Heart right ventricle (tissue), 16 donors: ENCODE measurements around the gene NUDT1. TPM values are rescaled to one million over a fixed set of nuclear protein-coding genes. Genes with fewer than 3 reads are reported as not detected.

Experiments used
- ATAC-seq, 8 donors: fragments of 200-7000 bp; cut with Tn5 transposase; one replicate each; pipeline ENCODE4 v1.9.1; 2020; ENCODE audit warnings: mild to moderate bottlenecking in 8 of 8, moderate library complexity in 8 of 8, moderate number of reproducible peaks in 1 of 8
- DNase-seq, 2 donors: peaks; one replicate each; pipeline ENCODE4 v3.0.0-alpha.2; 2020
- H3K27ac ChIP-seq, 10 donors: fragments of 200-600 bp; sonication (generic) in 2 of 10; one replicate each; pipeline versions ENCODE4 v1.5.0 to v1.8.0; 2020 to 2022; ENCODE audit warnings: mild to moderate bottlenecking in 3 of 10
- H3K27me3 ChIP-seq, 7 donors: fragments of 200-600 bp; one replicate each; pipeline ENCODE4 v1.8.0; 2021 to 2022; ENCODE audit warnings: mild to moderate bottlenecking in 2 of 7
- H3K36me3 ChIP-seq, 9 donors: fragments of 200-600 bp; sonication (generic) in 1 of 9; one replicate each; pipeline versions ENCODE4 v1.5.0 to v1.8.0; 2020 to 2022; ENCODE audit warnings: mild to moderate bottlenecking in 2 of 9
- H3K4me1 ChIP-seq, 9 donors: fragments of 200-600 bp; sonication (generic) in 1 of 9; one replicate each; pipeline versions ENCODE4 v1.5.0 to v1.8.0; 2020 to 2022; ENCODE audit warnings: mild to moderate bottlenecking in 4 of 9
- H3K4me3 ChIP-seq, 10 donors: fragments of 200-600 bp; sonication (generic) in 2 of 10; one replicate each; pipeline versions ENCODE4 v1.5.0 to v1.8.0; 2020 to 2022; ENCODE audit warnings: mild to moderate bottlenecking in 7 of 10, moderate library complexity in 2 of 10
- H3K9me3 ChIP-seq, 11 donors: fragments of 200-600 bp in 10 of 11; sonication (generic) in 2 of 11; one replicate each; pipeline versions ENCODE4 v1.5.0 to v1.8.0; 2013 to 2022; ENCODE audit warnings: mild to moderate bottlenecking in 2 of 11, control low read depth in 1 of 11, moderate library complexity in 1 of 11
- WGBS, 2 donors: extraction: QIAGEN DNeasy Blood & Tissue Kit; methylation state at CpG; one replicate each; pipeline ENCODE4 v1.1.7; 2013; ENCODE audit warnings: inconsistent platforms in 1 of 2; 5-methylcytosine and 5-hydroxymethylcytosine counted together
- intact Hi-C, 10 donors: fragments of 100-400 bp; cut with DNase I; formaldehyde crosslinking; loops; one replicate each; pipeline versions ENCODE4 v1.11.1 to v1.14.2; 2022
- polyA plus RNA-seq, 2 donors: library from polyadenylated mRNA; stranded (reverse); fragments of 200-250 nt; gene quantifications; one replicate each; pipeline ENCODE4 v1.2.3, GENCODE V29; 2013
- total RNA-seq, 10 donors: library from RNA; stranded (reverse); fragmentation: NEBNext Ultra II Directional in 3 of 10; extraction: Animal tissue kit (Norgen Biotek cat#: 25700) in 3 of 10; gene quantifications; one replicate each; pipeline versions ENCODE4 v1.2.1 to v1.2.4, GENCODE V29; 2021 to 2023
- TF ChIP-seq, protein P1 (sequence below), 9 donors: fragments of 200-600 bp; sonication (generic) in 2 of 9; IDR thresholded peaks; one replicate each; pipeline versions ENCODE4 v1.5.0 to v1.8.0; 2021 to 2022; ENCODE audit warnings: antibody characterized with exemption in 9 of 9, mild to moderate bottlenecking in 5 of 9, moderate library complexity in 1 of 9
- donor health status: Arrhythmogenic right ventricular cardiomyopathy.
- donor health status: ischemic (EF 13 %, LVEDD 7.1; RV severe dilation, severe dysfunction).
- donor health status: healthy with polysubstance abuse.
- donor health status: DM: no; HTN: yes; CAD: no.
- donor health status: DM: no; HTN: no; CAD: no.
- donor health status: ischemic (EF 25% LVEDD 6.9; RV normal size, moderate dysfunction).
- donor health status: ischemic (EF 25% LVEDD 5.7; RV mildly dilated, moderate dysfunction).
- donor health status: healthy.
- donor health status: DM: yes; HTN: yes; CAD: no.
- donor health status: Ischemic cardiomyopathy.
- donor health status: ischemic (EF 35%, LVEDD 5.7; RV mildly dilated, moderate dysfunction).
- donor health status: nonischemic (EF 11% LVEDD 7.7; RV severe dilation, severe dysfunction).
- donor health status: DM: yes; HTN: yes; CAD: no.
- donor health status: PGD.
- donor health status: ischemic (EF 29% LVEDD 5.4; RV normal size, mild dysfunction).
- donor health status: nonischemic (EF 23%, LVEDD 6.1; RV moderate dilation, normal function).

The NUDT1 gene
- total and polyA plus RNA-seq, 12 donors: 7.7 to 35.8 (median 12.8) TPM

DNA sequence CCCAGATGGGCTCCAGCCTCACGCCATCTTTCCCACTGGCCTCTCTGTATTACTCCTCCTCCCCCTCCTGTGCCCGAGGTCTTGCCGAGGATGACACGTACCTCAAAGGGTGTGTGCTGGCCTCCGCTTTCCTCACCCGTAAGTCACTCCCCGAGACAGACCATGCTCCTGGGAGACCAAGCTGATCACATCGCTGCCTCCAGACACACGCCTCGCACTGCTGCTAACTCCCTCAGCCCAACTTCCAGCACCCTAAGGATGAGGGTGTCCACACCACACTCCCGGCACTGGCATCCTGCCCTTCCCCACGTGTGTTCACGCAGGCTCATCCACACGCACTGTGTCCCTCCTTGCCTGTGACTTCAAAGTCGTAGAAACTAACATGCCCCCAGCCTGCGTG is 33.3 kb upstream of the NUDT1 start:
- DNase-seq: no peak
- intact Hi-C loops: loop anchor here in 9 of 10 donors (1.0 to 10.0 kb wide), 13 partner anchors 104 to 631 kb away; partner anchors contain the start of gene ELFN1 (in 1 of the 9)
- Histone ChIP-seq H3K27me3 (no peaks in the 10 kb centered on the region), H3K9me3 (no peaks in the 10 kb centered on the region), H3K4me3 (no peak overlapping the region), H3K4me1 (peaks cover 0 to 14% (median 5%) of the 10 kb centered on the region in 9 donors), H3K27ac (no peak overlapping the region), H3K36me3 (peaks cover 0 to 68% (median 14%) of the 10 kb centered on the region in 9 donors)
- TF ChIP-seq, protein P1, sequence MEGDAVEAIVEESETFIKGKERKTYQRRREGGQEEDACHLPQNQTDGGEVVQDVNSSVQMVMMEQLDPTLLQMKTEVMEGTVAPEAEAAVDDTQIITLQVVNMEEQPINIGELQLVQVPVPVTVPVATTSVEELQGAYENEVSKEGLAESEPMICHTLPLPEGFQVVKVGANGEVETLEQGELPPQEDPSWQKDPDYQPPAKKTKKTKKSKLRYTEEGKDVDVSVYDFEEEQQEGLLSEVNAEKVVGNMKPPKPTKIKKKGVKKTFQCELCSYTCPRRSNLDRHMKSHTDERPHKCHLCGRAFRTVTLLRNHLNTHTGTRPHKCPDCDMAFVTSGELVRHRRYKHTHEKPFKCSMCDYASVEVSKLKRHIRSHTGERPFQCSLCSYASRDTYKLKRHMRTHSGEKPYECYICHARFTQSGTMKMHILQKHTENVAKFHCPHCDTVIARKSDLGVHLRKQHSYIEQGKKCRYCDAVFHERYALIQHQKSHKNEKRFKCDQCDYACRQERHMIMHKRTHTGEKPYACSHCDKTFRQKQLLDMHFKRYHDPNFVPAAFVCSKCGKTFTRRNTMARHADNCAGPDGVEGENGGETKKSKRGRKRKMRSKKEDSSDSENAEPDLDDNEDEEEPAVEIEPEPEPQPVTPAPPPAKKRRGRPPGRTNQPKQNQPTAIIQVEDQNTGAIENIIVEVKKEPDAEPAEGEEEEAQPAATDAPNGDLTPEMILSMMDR (IDR thresholded peaks at IDR 0.05): no peak
- WGBS, 2 donors: 92 to 94% methylated on average over 16 of the region's 16 CpGs
- no peak for ATAC-seq

DNA sequence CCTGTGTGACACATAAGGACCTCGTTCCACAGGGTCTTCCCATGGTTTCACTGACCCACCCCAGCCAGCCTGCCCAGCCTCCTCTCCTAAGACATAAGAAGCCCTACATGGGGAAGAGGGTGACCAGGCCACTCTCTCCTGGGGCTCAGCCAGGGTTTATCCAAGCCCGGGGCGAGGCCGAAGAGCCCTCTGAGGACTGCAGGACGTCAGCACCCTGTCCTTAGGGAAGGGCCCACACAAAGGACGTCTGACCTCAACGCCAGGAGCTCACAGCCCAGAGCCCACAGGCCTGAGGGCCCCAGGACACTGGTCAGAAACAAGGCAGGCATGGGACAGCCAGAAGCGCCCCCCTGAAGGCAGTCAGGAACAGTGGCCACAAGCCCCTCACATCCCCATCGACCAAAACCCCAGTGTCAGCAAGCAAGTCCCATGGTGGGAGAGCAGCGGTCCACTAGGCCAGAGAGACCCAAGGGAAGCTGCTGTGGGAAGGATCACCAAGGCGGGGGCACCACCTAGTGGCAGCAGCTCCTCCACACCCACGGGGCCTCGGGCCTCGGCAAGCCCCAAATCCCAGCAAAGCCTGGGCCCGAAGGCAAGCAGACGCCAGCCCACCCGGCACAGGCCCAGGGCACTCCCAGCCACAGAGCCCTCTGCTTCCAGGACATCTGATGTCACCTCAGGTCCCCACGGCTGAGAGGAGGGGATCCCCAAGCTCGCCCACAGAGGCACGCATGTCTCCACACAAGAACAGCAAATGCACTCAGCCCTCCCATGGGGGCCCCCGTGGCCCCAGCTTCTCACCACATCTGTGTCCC is 32.7 kb upstream of the NUDT1 start:
- WGBS, 2 donors: 52 to 58% methylated on average over 21 of the region's 21 CpGs
- no peaks in the 10 kb centered on the region for H3K9me3 ChIP-seq
- no peaks in the 10 kb centered on the region for H3K27me3 ChIP-seq
- ATAC-seq: peak; percentile 54 to 80 (median 70)
- H3K4me3 ChIP-seq: no peak overlapping the region
- no peak overlapping the region for H3K27ac ChIP-seq
- H3K4me1 ChIP-seq: peaks cover 0 to 17% (median 4%) of the 10 kb centered on the region in 9 donors
- TF ChIP-seq, protein P1 (IDR thresholded peaks at IDR 0.05): peak; percentile 61 to 90 (median 83)
- intact Hi-C loops: loop anchor here in 9 of 10 donors (1.0 to 10.0 kb wide), 13 partner anchors 105 to 632 kb away; partner anchors contain the start of gene ELFN1 (in 1 of the 9)
- peak; percentile 75 to 78 for DNase-seq
- peaks cover 0 to 74% (median 14%) of the 10 kb centered on the region in 9 donors for H3K36me3 ChIP-seq

DNA sequence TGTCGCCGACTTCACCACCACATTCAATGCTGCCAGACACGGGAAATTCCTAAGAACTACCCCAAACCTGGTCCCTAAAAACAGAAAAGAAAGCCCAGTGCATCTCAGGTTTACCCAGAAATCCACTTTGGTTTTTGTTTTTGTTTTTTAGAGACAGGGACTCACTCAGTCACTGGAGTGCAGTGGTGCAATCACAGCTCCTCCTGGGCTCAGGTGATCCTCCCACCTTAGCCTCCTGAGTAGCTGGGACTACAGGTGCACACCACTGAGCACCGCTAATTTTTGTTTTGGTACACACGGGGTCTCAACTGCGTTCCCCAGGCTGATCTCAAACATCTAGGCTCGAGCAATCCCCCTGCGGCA is 32.1 kb upstream of the NUDT1 start:
- TF ChIP-seq, protein P1 (IDR thresholded peaks at IDR 0.05): no peak
- WGBS, 2 donors: 91 to 96% methylated on average over 8 of the region's 8 CpGs
- no peaks in the 10 kb centered on the region for H3K9me3 ChIP-seq
- no peak for DNase-seq
- intact Hi-C loops: loop anchor here (1.0 to 10.0 kb wide), 16 partner anchors 105 to 635 kb away; partner anchors contain the start of genes ELFN1 (in 1 of the 10) and PSMG3 (in 1 of the 10)
- ATAC-seq: no peak
- H3K27me3 ChIP-seq: no peaks in the 10 kb centered on the region
- peaks cover 0 to 23% (median 9%) of the 10 kb centered on the region in 9 donors for H3K4me1 ChIP-seq
- H3K4me3 ChIP-seq: no peak overlapping the region
- H3K36me3 ChIP-seq: peaks cover 0 to 80% (median 14%) of the 10 kb centered on the region in 9 donors
- H3K27ac ChIP-seq: no peak overlapping the region

DNA sequence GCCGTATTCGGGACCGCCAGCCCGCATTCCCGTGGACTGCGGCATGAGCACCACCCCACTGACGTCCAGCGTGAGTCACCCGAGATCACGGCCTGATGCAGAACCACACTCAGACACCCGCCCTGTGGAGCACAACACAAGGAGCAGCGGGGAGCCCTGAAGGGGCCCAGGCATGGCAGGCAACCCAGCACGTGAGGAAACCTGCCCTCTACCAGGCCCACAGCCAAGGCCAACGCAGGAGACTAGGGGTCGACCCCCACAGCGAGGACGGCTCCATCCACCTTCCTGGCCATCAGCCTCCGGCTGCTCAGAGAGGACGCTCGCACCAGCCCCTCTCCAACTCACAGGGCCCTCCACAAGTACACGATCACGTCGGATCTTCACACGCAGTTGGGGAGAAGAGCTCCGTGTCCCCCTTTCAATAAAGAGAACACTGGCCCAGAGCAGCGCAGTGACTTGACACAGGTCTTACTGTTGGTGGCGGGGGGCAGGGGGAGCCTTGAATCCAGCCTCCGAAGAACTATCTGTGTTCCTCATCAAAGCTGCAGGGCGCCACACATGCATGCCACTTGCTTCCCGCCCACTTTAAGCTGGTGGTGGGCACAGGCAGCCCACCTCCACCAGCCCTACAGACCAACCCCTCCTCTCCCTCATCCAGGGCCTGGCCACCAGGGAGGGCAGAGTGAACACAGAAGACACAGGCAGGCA is 31.3 kb upstream of the NUDT1 start:
- Histone ChIP-seq H3K27me3 (no peaks in the 10 kb centered on the region), H3K4me3 (no peak overlapping the region), H3K9me3 (peaks cover 0 to 3% (median 0%) of the 10 kb centered on the region in 11 donors), H3K4me1 (peaks cover 0 to 30% (median 10%) of the 10 kb centered on the region in 9 donors), H3K27ac (no peak overlapping the region), H3K36me3 (peaks cover 0 to 87% (median 14%) of the 10 kb centered on the region in 9 donors)
- WGBS, 2 donors: 93 to 96% methylated on average over 30 of the region's 30 CpGs
- TF ChIP-seq, protein P1 (IDR thresholded peaks at IDR 0.05): no peak
- intact Hi-C loops: loop anchor here in 4 of 10 donors (2.0 to 10.0 kb wide), 5 partner anchors 398 to 636 kb away; partner anchors contain the start of gene PSMG3 (in 1 of the 4)
- DNase-seq: no peak
- ATAC-seq: no peak
